Heart left ventricle (tissue), 16 donors: Measurements from ENCODE around the gene MEGF9. TPM values are rescaled to one million over a fixed set of nuclear protein-coding genes. Genes with fewer than 3 reads are reported as not detected.

ENCODE experiments used
- ATAC-seq, 4 donors: fragments of 200-7000 bp; cut with Tn5 transposase; one replicate each; pipeline ENCODE4 v1.9.1; 2020 to 2022; ENCODE audit warnings: moderate library complexity in 4 of 4, mild to moderate bottlenecking in 3 of 4, moderate number of reproducible peaks in 1 of 4
- DNase-seq, 5 donors: peaks; one replicate each; pipeline ENCODE4 v3.0.0-alpha.2; 2020
- H3K27ac ChIP-seq, 12 donors: fragments of 200-600 bp; sonication (generic) in 4 of 12; one replicate each; pipeline versions ENCODE4 v1.5.0 to v1.8.0; 2016 to 2022; ENCODE audit warnings: mild to moderate bottlenecking in 2 of 12
- H3K27me3 ChIP-seq, 9 donors: fragments of 200-600 bp; sonication (generic) in 2 of 9; one replicate each; pipeline versions ENCODE4 v1.5.1 to v1.8.0; 2016 to 2022; ENCODE audit warnings: mild to moderate bottlenecking in 3 of 9
- H3K36me3 ChIP-seq, 9 donors: fragments of 200-600 bp; sonication (generic) in 2 of 9; one replicate each; pipeline versions ENCODE4 v1.5.0 to v1.8.0; 2018 to 2022; ENCODE audit warnings: mild to moderate bottlenecking in 2 of 9
- H3K4me1 ChIP-seq, 12 donors: fragments of 200-600 bp; sonication (generic) in 4 of 12; one replicate each; pipeline versions ENCODE4 v1.5.0 to v1.8.0; 2016 to 2022; ENCODE audit warnings: mild to moderate bottlenecking in 3 of 12
- H3K4me3 ChIP-seq, 12 donors: fragments of 200-600 bp; sonication (generic) in 4 of 12; one replicate each; pipeline versions ENCODE4 v1.5.0 to v1.8.0; 2017 to 2022; ENCODE audit warnings: mild to moderate bottlenecking in 9 of 12, moderate library complexity in 4 of 12
- H3K9me3 ChIP-seq, 12 donors: fragments of 200-600 bp; sonication (generic) in 4 of 12; one replicate each; pipeline versions ENCODE4 v1.5.0 to v1.8.0; 2016 to 2022; ENCODE audit warnings: mild to moderate bottlenecking in 1 of 12
- CTCF ChIP-seq, 12 donors: fragments of 200-600 bp; sonication (generic) in 4 of 12; IDR thresholded peaks; one replicate each; pipeline versions ENCODE4 v1.5.0 to v1.8.0; 2018 to 2022; ENCODE audit warnings: antibody characterized with exemption in 12 of 12, mild to moderate bottlenecking in 5 of 12
- POLR2A ChIP-seq, 2 donors: fragments of 450-650 bp; IDR thresholded peaks; one replicate each; pipeline ENCODE4 v1.6.1; 2017; ENCODE audit warnings: antibody characterized with exemption in 2 of 2, mild to moderate bottlenecking in 2 of 2, moderate library complexity in 2 of 2
- WGBS, 4 donors: extraction: QIAGEN DNeasy Blood & Tissue Kit in 2 of 4; methylation state at CpG; one replicate each; pipeline versions ENCODE4 v1.1.5 to v1.1.7; 2013 to 2018; 5-methylcytosine and 5-hydroxymethylcytosine counted together
- intact Hi-C, 10 donors: fragments of 100-400 bp; cut with DNase I; formaldehyde crosslinking; loops; one replicate each; pipeline versions ENCODE4 v1.11.1 to v1.14.2; 2022
- polyA plus RNA-seq, 2 donors: library from polyadenylated mRNA; stranded (reverse); fragments of 200-250 nt; gene quantifications; one replicate each; pipeline ENCODE4 v1.2.3, GENCODE V29; 2013
- total RNA-seq, 9 donors: library from RNA; depleted of rRNA in 2 of 9; stranded (reverse); fragments of >200 nt in 2 of 9; fragmentation: NEBNext Ultra II Directional in 3 of 9; extraction: Animal tissue kit (Norgen Biotek cat#: 25700) in 3 of 9; gene quantifications; one replicate each; pipeline versions ENCODE4 v1.1.0 to v1.2.4, GENCODE V29; 2016 to 2023
- donor health status: ischemic (EF 13 %, LVEDD 7.1; RV severe dilation, severe dysfunction).
- donor health status: healthy with polysubstance abuse.
- donor health status: DM: no; HTN: yes; CAD: no.
- donor health status: DM: no; HTN: no; CAD: no.
- donor health status: ischemic (EF 25% LVEDD 6.9; RV normal size, moderate dysfunction).
- donor health status: ischemic (EF 25% LVEDD 5.7; RV mildly dilated, moderate dysfunction).
- donor health status: healthy.
- donor health status: DM: yes; HTN: yes; CAD: no.
- donor health status: ischemic (EF 35%, LVEDD 5.7; RV mildly dilated, moderate dysfunction).
- donor health status: nonischemic (EF 11% LVEDD 7.7; RV severe dilation, severe dysfunction).
- donor health status: DM: yes; HTN: yes; CAD: no.
- donor health status: PGD.
- donor health status: ischemic (EF 29% LVEDD 5.4; RV normal size, mild dysfunction).
- donor health status: nonischemic (EF 23%, LVEDD 6.1; RV moderate dilation, normal function).

The MEGF9 gene
- total and polyA plus RNA-seq, 11 donors = 2.2 to 46.0 (median 12.8) TPM

- TF ChIP-seq CTCF (IDR thresholded peaks at IDR 0.05) (no peak), POLR2A (IDR thresholded peaks at IDR 0.05) (no peak)
- H3K4me3 ChIP-seq = no peak overlapping the region
- no peak for DNase-seq
- whole genome bisulfite sequencing, 4 donors = 95 to 100% (median 97%) methylated on average over 3 of the region's 3 CpGs
- H3K4me1 ChIP-seq = peaks cover 0 to 8% (median 0%) of the 10 kb centered on the region in 12 donors
- H3K36me3 ChIP-seq = peaks cover 0 to 96% (median 70%) of the 10 kb centered on the region in 9 donors
- intact Hi-C loops = loop anchor here in 1 of 10 donors (10.0 kb wide), 1 partner anchor 60 kb away; no protein-coding TSS in a partner anchor
- no peaks in the 10 kb centered on the region for H3K9me3 ChIP-seq
- ATAC-seq = no peak
- H3K27ac ChIP-seq = no peak overlapping the region
- H3K27me3 ChIP-seq = no peaks in the 10 kb centered on the region
Observed at GRCh38 chr9:120564589-120564988, 149.7 kb downstream of the MEGF9 start.

GRCh38 chr9:120562861-120563443, 151.3 kb downstream of the MEGF9 start:
- intact Hi-C loops = loop anchor here in 1 of 10 donors (10.0 kb wide), 1 partner anchor 58 kb away; no protein-coding TSS in a partner anchor
- H3K4me1 ChIP-seq = peaks cover 0 to 8% (median 0%) of the 10 kb centered on the region in 12 donors
- 52 to 69% (median 57%) methylated on average over 8 of the region's 8 CpGs for WGBS, 4 donors
- H3K9me3 ChIP-seq = no peaks in the 10 kb centered on the region
- H3K4me3 ChIP-seq = no peak overlapping the region
- H3K27me3 ChIP-seq = no peaks in the 10 kb centered on the region
- H3K36me3 ChIP-seq = peaks cover 0 to 84% (median 54%) of the 10 kb centered on the region in 9 donors
- H3K27ac ChIP-seq = no peak overlapping the region
- TF ChIP-seq POLR2A (IDR thresholded peaks at IDR 0.05) (no peak), CTCF (IDR thresholded peaks at IDR 0.05) (no peak)
- ATAC-seq = peak in 3 of 4 donors; percentile 44 to 71 (median 65)
- DNase-seq = peak in 2 of 5 donors; percentile 45 to 54

GRCh38 chr9:120561709-120562108, 152.6 kb downstream of the MEGF9 start:
- DNase-seq (no peak), ATAC-seq (no peak)
- H3K36me3 ChIP-seq = peaks cover 0 to 72% (median 49%) of the 10 kb centered on the region in 9 donors
- no peak overlapping the region for H3K4me3 ChIP-seq
- H3K27ac ChIP-seq = no peak overlapping the region
- TF ChIP-seq POLR2A (IDR thresholded peaks at IDR 0.05) (no peak), CTCF (IDR thresholded peaks at IDR 0.05) (no peak)
- no peaks in the 10 kb centered on the region for H3K27me3 ChIP-seq
- H3K9me3 ChIP-seq = no peaks in the 10 kb centered on the region
- 96 to 100% (median 97%) methylated on average over 1 of the region's 1 CpG for WGBS, 4 donors
- intact Hi-C loops = loop anchor here in 1 of 10 donors (10.0 kb wide), 1 partner anchor 57 kb away; no protein-coding TSS in a partner anchor
- H3K4me1 ChIP-seq = peaks cover 0 to 8% (median 0%) of the 10 kb centered on the region in 12 donors

- no peak overlapping the region for H3K4me3 ChIP-seq
- H3K36me3 ChIP-seq = peaks cover 0 to 61% (median 29%) of the 10 kb centered on the region in 9 donors
- H3K27me3 ChIP-seq = no peaks in the 10 kb centered on the region
- H3K9me3 ChIP-seq = no peaks in the 10 kb centered on the region
- 90 to 100% (median 95%) methylated on average over 1 of the region's 1 CpG for WGBS, 4 donors
- no peak overlapping the region for H3K27ac ChIP-seq
- TF ChIP-seq CTCF (IDR thresholded peaks at IDR 0.05) = no peak
- TF ChIP-seq POLR2A (IDR thresholded peaks at IDR 0.05) = no peak
- intact Hi-C loops = no loop called here
- ATAC-seq = no peak
- DNase-seq = no peak
- peaks cover 0 to 8% (median 0%) of the 10 kb centered on the region in 12 donors for H3K4me1 ChIP-seq
Observed at GRCh38 chr9:120559546-120559945, 154.7 kb downstream of the MEGF9 start.
